Activated B cell treated with CpG ODN at 0.5 μM for 24 hours (primary cell): ENCODE results near the gene UBL7. TPM values are rescaled to one million over a fixed set of nuclear protein-coding genes. Genes with fewer than 3 reads are reported as not detected.

Experiments used
- ATAC-seq: fragments of 200-7000 bp; cut with Tn5 transposase; one replicate; pipeline ENCODE4 v1.10.0; 2021; ENCODE audit warnings: low read depth, mild to moderate bottlenecking, moderate library complexity
- CTCF ChIA-PET: fragments of 350-600 bp; sonication (Branson Sonifier 250); formaldehyde crosslinking; loops from one replicate; lab custom pipeline; 2021; ENCODE audit warnings: antibody characterized with exemption; lab: Charles Lee
- POLR2A ChIA-PET: fragments of 350-600 bp; sonication (Branson Sonifier 250); formaldehyde crosslinking; loops from one replicate; lab custom pipeline; 2021; ENCODE audit warnings: antibody characterized with exemption; lab: Charles Lee
- DNase-seq: peaks from one replicate; pipeline ENCODE4 v3.0.0; 2022
- H3K27ac Mint-ChIP-seq: one replicate; pipeline ENCODE4 v1.8.0; 2020; ENCODE audit warnings: mixed read lengths
- H3K27me3 Mint-ChIP-seq: one replicate; pipeline ENCODE4 v1.8.0; 2021; ENCODE audit warnings: mixed read lengths
- H3K36me3 Mint-ChIP-seq: one replicate; pipeline ENCODE4 v1.8.0; 2021; ENCODE audit warnings: low read depth, mixed read lengths
- H3K4me1 Mint-ChIP-seq: one replicate; pipeline ENCODE4 v1.8.0; 2021; ENCODE audit warnings: mixed read lengths
- H3K4me3 Mint-ChIP-seq: one replicate; pipeline ENCODE4 v1.8.0; 2020; ENCODE audit warnings: mild to moderate bottlenecking, mixed read lengths
- H3K9me3 Mint-ChIP-seq: one replicate; pipeline ENCODE4 v1.8.0; 2020; ENCODE audit warnings: mixed read lengths
- intact Hi-C: fragments of 100-400 bp; cut with micrococcal nuclease; formaldehyde crosslinking; loops from one replicate; pipeline ENCODE4 v1.15.1; 2024
- total RNA-seq: library from RNA; stranded (reverse); gene quantifications from 2 replicates; pipeline ENCODE4 v1.2.3, GENCODE V29; 2022
- TF ChIP-seq, protein P1 (sequence below): fragments of 200-600 bp; IDR thresholded peaks from one replicate; pipeline ENCODE4 v1.8.0; 2022; ENCODE audit warnings: antibody characterized with exemption, mild to moderate bottlenecking

Gene UBL7, protein sequence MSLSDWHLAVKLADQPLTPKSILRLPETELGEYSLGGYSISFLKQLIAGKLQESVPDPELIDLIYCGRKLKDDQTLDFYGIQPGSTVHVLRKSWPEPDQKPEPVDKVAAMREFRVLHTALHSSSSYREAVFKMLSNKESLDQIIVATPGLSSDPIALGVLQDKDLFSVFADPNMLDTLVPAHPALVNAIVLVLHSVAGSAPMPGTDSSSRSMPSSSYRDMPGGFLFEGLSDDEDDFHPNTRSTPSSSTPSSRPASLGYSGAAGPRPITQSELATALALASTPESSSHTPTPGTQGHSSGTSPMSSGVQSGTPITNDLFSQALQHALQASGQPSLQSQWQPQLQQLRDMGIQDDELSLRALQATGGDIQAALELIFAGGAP
- total RNA-seq: 40.6 and 48.8 TPM in 2 replicates

- TF ChIP-seq, protein P1, sequence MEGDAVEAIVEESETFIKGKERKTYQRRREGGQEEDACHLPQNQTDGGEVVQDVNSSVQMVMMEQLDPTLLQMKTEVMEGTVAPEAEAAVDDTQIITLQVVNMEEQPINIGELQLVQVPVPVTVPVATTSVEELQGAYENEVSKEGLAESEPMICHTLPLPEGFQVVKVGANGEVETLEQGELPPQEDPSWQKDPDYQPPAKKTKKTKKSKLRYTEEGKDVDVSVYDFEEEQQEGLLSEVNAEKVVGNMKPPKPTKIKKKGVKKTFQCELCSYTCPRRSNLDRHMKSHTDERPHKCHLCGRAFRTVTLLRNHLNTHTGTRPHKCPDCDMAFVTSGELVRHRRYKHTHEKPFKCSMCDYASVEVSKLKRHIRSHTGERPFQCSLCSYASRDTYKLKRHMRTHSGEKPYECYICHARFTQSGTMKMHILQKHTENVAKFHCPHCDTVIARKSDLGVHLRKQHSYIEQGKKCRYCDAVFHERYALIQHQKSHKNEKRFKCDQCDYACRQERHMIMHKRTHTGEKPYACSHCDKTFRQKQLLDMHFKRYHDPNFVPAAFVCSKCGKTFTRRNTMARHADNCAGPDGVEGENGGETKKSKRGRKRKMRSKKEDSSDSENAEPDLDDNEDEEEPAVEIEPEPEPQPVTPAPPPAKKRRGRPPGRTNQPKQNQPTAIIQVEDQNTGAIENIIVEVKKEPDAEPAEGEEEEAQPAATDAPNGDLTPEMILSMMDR: no peak
- intact Hi-C loops: loop anchor here (1.0 to 10.0 kb wide), 11 partner anchors 22 to 994 kb away; partner anchors contain the start of genes ARID3B, CLK3, EDC3 and PML
- POLR2A ChIA-PET: interaction anchor here (0.5 to 2.5 kb wide), 27 partner anchors 10 to 1183 kb away, joined by 3 to 26 read pairs (median 5); partner anchors contain the start of genes ARID3B, CLK3, SEMA7A and SIN3A
- CTCF ChIA-PET: interaction anchor here (0.6 to 2.9 kb wide), 8 partner anchors 21 to 171 kb away, joined by 3 to 18 read pairs (median 4); no protein-coding TSS in a partner anchor
- Mint-ChIP-seq H3K27ac (peak within 1 kb of the TSS; percentile 91), H3K9me3 (no peaks in the 10 kb centered on the region), H3K36me3 (peaks cover 27% of the 10 kb centered on the region), H3K27me3 (no peaks in the 10 kb centered on the region), H3K4me1 (peaks cover 44% of the 10 kb centered on the region), H3K4me3 (peak within 1 kb of the TSS; percentile 93)
- ATAC-seq (peak; percentile 95), DNase-seq (peak; percentile 92)
Observed at GRCh38 chr15:74460871-74461846, at the start of gene UBL7. UBL7 (minus strand) TSS chr15:74461160; CDS start chr15:74458867, 2,293 bp downstream.

DNA sequence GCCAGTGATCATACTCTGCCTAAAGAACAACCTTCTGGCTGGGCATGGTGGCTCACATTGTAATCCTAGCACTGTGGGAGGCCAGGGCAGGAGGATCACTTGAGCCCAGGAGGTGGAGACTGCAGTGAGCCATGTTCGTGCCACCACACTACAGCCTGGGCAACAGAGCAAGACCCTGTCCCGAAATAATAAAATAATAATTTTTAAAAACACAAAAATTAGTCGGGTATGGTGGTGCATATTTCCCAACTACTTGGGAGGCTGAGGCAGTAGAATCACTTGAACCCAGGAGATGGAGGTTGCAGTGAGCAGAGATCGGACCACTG lies 45.5 kb upstream of the UBL7 start:
- Mint-ChIP-seq H3K4me3 (no peak overlapping the region), H3K27ac (no peak overlapping the region), H3K9me3 (no peaks in the 10 kb centered on the region), H3K27me3 (no peaks in the 10 kb centered on the region), H3K36me3 (peaks cover 23% of the 10 kb centered on the region), H3K4me1 (peaks cover 4% of the 10 kb centered on the region)
- ATAC-seq (no peak), DNase-seq (no peak)
- ChIA-PET CTCF (no interaction called here), POLR2A (no interaction called here)
- intact Hi-C loops: no loop called here
- TF ChIP-seq, protein P1: no peak

DNA sequence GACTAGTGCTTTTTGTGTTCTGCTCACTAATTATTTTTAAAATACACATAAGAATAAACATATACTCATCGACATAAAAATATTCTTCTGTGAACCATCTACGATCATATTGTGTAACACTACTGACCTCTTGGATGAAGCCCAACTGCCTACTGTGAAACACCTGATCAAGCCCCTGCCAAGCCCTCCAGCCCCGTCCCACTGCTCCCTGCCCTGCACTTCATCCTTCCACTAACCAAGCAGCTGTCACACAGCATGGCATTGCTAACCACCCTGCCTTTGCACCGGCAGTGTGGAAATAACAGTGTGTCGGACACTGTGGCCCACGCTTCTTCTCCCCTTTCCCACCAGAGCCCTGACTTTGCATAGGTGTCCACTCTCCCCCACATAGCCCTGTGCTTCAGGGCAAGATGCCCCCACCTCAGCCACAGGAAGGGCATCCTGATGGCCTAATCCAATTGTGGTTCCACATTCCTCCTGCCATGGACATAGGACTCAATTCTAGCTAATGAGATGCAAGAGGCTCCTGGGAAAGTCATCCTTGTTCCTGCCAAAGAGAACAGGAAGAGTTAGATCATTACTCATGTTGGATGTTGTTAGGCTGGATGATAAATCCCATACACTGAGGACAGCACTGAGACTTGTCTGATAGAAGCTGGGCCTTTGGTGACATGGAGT lies 45.0 kb upstream of the UBL7 start:
- ATAC-seq (no peak), DNase-seq (no peak)
- CTCF ChIA-PET: no interaction called here
- intact Hi-C loops: no loop called here
- POLR2A ChIA-PET: no interaction called here
- no peaks in the 10 kb centered on the region for H3K9me3 Mint-ChIP-seq
- H3K27me3 Mint-ChIP-seq: no peaks in the 10 kb centered on the region
- H3K4me1 Mint-ChIP-seq: no peaks in the 10 kb centered on the region
- no peak overlapping the region for H3K4me3 Mint-ChIP-seq
- no peak overlapping the region for H3K27ac Mint-ChIP-seq
- H3K36me3 Mint-ChIP-seq: peaks cover 23% of the 10 kb centered on the region
- TF ChIP-seq, protein P1: no peak

DNA sequence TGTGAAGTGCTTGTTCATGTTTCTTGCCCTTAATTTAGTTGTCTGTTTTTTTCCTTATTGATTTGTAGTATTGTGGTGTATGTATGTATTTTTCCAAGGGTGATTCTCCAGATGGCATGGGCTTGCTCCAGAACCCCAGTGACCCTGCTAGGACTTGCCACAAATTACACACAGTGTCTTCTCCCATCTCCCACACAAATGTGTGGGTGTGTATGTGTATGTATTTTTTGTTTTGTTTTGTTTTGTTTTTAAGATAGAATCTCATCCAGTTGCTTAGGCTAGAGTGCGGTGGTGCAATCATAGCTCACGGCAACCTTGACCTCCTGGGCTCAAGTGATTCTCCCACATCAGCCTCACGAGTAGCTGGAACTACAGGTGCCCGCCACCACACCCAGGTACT lies 43.9 kb upstream of the UBL7 start:
- ATAC-seq (no peak), DNase-seq (no peak)
- intact Hi-C loops: no loop called here
- Mint-ChIP-seq H3K4me1 (no peaks in the 10 kb centered on the region), H3K27me3 (no peaks in the 10 kb centered on the region), H3K36me3 (peaks cover 23% of the 10 kb centered on the region), H3K4me3 (no peak overlapping the region), H3K27ac (no peak overlapping the region), H3K9me3 (no peaks in the 10 kb centered on the region)
- ChIA-PET CTCF (no interaction called here), POLR2A (no interaction called here)
- TF ChIP-seq, protein P1: no peak
